SHP77 treated with DMSO at 0.1 percent for 48 hours (cell line): ENCODE data around the gene TMEM59L.

Experiments used
- DNase-seq: peaks from one replicate; lab custom pipeline; 2025; lab: John Stamatoyannopoulos, UW

Gene TMEM59L

DNA sequence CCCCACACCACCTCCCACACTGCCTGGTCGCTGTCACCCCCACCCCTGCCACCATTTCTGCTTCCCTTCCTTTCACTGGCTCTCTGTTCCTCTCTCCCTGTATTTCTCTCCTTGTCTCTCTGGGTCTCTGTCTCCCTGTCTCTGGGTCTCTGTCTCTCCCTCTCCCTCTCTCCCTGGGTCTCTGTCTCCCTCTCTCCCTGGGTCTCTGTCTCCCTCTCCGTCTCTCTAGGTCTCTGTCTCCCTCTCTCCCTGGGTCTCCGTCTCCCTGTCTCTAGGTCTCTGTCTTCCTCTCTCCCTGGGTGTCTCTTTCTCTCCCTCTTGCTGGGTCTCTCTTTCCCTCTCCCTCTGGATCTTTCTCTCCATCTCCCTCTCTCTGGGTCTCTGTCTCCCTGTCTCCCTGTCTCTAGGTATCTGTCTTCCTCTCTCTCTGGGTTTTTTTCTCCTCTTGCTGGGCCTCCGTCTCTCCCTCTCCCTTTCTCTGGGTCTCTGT lies 45.7 kb downstream of the TMEM59L start:
- DNase-seq: no peak

DNA sequence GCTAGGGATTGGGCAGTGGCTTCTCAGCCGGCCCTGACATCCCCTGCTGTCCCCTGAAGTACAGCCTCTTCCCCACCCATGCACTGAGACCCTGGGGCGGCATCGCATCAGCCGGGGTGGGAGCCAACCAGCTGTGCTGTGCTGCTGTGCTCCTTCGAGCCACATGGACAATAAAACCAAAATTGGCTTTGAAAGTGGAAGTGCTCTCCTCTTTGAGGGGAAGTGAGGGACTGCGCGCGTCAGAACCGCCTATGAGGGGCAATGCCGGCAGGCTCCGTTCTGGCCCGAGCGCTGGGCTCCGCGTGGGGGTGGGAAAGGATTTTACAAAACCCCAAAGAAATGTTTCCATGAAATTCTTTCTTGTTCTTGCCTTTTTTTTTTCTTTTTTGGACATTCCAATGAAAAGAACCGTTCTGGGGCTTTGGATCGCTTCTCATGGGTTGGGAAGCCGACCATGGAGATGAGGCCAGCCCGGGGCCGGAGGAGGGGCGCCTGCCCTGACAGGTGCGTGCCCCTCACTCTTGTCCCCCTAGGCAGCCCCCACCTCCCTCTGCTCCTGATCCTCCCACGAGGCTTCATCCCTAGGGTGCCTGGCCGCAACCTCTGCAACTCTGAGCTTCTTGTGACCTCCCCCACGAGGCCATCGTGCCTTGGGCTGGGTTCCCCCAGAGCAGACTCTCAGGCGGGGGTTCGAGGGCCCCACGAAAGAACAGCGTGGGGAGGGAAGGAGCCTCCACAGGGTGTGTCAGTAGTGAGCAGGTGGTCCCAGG lies 46.8 kb downstream of the TMEM59L start:
- DNase-seq: no peak

DNA sequence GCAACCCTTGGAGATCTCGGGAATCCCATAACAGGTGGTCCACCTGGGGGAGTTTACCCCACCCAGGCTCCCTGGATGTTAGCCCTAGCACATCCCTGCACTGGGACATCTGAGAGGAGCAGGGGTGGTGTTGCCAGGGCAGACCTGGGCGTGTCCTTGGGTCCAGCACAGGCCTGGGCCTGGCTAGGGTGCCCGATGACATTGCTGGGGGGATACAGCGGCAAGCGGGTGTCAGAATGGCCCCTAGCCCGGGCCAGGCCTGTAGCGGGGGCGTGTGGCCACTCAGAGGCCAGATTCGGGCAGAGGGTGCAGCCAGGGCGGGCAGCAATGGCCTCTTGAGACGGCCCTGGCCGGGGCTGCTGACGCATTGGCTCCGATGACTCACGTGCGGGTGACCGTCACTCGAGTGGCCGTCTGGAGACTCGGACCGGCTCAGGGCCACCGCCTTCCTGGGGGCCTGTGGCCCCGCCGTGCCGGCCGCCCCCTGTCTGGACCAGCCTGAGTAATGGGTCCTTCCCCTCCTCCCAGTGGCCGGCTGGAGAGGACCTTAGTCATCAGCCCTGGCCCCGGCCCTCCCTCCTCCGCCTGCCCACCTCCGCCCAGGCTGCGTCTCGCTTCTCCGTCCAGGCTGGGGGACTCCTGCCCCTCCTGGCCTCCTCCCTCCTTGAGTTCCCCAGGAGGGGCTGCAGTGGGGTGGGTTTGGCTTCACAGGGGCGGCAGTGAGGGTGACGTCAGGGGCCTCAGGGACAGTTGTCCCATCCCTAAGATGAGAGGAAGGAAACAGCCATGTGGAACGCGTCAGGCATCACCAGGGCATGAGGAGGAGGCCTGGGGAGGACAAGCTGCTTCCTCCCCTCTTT lies 47.6 kb downstream of the TMEM59L start:
- DNase-seq: no peak

DNA sequence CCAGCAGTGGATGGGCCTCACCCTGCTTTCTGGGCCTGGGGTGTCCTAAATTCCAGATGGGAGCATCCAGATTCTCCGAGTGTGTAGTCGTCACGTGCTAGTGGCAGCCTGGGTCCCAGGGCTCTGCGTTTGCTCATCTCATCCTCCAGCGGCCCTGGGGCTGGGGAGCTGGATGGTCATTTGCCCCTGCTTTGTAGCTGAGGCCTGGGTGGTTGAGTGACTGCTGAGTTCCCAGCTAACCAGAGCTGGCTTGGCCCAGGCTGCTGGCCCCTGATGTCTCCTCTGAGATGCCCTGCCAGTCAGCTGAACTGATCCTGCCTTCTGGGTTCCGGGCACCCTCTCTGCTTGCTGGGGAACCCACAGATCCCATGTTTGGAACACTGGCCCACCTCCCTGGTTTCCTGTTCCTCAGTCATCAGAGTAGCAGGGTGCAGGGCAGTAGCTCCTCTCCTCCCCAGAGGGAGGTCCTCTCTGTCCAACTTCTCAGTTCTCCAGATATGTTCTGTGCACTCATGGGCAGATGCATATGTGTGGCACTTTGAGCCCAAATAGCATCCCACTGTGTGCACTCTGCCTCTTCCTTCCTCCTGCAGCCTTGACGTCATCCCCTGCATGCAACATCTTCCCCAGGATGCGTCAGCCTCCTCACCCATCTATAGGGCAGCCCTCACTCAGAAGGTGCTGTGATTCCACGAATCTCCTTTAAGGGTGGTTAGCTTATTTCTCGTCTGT lies 48.4 kb downstream of the TMEM59L start:
- DNase-seq: no peak

DNA sequence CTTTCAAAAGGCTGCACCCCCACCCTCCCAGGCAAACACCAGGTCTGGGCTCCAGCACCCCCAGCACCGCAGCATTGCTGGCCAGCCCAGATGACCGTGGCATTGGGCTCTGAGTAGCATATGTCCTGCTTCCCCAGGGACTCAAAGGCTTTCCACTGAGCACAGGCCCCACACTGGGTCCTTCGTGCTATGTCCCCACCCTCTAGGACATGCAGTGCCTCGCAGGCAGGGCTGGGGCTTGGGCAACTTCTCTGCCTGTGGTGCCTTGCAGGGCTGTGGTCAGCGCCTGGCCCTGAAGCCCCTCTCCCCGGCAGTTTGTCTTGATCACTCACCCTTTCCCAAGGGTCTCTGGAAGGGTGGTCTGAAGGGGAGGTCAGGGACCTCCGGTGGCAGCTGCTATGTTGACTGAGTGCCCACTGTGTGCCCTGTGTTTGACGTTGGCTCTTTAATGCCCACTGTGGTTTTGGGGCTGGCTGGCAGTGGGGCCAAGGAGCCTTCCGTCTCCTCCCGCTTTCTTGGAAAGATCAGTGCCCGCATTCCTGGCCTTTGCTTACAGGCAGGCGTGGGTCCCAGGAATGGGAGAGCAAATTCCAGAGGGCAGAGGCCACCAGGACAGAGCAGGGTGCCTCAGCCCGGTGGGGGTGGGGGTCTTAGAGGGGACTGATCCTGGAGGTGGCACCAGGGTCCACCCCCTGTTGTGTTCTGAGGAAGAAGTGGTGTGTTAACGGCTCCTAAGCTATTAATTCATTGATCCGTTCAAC lies 50.5 kb downstream of the TMEM59L start:
- no peak for DNase-seq

DNA sequence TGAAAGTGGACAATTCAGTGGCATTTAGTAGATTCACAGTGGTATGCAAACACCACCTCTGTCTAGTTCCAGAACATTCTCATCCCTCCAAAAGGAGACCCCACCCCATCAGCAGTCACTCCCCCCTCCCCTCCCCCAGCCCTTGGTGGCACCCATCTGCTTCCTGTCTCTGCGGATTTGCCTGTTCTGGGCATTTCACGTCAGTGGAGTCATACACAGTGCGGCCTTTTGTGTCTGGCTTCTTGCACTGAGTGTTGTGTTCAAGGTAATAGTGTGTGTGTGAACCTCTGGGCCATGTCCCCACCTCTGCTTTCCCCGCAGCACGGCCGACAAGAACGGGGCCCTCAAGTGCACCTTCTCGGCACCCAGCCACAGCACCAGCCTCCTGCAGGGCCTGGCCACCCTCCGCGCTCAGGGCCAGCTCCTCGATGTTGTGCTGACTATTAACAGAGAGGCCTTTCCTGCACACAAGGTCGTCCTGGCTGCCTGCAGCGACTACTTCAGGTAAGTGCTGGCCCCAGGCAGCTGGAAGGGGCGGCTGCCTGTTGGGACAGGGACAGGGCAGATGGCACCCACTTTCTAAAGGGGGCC lies 51.4 kb downstream of the TMEM59L start:
- DNase-seq: no peak

DNA sequence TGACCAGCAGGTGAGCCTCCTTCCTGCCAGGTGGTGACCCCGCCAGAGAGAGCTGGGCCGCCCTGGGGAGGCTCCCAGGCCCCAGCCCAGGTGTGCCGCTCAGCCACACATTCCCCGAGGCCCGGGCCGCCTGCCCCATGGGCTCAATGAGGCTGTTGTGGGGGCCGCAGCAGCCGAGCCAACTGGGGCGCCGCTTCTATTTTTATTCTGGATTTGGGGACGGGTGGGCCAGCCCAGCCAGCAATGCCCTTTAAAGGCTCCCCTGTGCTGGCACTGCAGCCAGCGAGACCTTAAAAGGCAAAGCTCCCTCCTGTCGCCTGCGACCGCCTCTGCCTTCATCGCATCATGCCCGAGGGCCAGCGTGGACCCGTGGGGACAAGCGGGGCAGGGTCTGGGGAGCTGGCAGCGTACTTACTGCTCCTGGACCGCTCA lies 53.1 kb downstream of the TMEM59L start:
- DNase-seq: no peak

DNA sequence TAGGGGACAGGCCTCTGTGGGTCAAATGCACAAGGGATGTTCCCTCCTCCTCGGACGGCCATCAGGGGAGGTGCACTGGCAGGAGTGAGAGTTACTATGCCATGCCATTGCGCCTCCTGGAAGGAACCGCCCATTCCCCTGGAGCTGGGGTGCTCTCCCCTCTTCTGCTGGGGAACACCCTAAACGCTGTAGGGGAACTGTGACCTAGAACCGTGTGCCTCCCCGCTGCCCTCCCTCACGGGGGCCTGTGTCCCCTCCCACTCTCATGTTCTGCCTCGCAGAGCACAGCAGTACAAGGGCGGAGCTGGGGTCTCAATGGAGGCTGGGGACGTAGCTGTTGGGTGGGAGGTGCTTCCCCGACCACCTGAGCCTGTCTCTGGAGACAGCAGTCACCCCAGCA lies 53.6 kb downstream of the TMEM59L start:
- no peak for DNase-seq

DNA sequence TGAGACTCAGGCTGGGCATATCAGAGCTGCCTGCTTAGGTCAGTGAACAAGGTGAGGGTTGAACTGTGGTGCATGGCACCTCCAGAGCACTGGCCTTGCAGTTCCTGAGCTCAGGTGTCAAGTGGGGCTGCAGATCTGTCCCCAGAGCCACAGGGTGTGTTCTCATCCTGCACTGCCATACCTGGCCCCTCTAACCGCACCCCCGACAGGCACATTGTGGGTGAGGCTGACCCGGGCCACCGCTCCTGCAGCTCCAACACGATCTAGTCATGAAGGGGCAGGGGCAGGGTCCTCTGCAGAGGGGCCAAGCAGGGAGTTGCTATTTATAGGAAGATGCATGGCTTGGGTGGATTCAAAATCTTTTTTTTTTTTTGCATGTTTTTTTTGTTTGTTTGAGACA lies 54.1 kb downstream of the TMEM59L start:
- no peak for DNase-seq

DNA sequence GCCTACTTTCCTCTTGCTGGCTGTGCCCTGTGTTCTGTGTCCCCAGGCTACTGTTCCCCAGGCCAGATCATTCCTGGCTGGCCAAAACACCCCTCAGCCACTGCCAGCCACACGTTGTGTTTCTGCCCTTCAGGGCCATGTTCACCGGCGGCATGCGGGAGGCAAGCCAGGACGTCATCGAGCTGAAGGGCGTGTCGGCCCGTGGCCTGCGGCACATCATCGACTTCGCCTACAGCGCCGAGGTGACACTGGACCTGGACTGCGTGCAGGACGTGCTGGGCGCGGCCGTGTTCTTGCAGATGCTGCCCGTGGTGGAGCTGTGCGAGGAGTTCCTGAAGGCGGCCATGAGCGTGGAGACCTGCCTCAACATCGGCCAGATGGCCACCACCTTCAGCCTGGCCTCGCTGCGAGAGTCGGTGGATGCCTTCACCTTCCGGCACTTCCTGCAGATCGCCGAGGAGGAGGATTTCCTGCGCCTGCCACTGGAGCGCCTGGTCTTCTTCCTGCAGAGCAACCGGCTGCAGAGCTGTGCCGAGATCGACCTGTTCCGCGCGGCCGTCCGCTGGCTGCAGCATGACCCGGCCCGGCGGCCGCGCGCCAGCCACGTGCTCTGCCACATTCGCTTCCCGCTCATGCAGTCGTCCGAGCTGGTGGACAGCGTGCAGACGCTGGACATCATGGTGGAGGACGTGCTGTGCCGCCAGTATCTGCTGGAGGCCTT lies 55.0 kb downstream of the TMEM59L start:
- no peak for DNase-seq

DNA sequence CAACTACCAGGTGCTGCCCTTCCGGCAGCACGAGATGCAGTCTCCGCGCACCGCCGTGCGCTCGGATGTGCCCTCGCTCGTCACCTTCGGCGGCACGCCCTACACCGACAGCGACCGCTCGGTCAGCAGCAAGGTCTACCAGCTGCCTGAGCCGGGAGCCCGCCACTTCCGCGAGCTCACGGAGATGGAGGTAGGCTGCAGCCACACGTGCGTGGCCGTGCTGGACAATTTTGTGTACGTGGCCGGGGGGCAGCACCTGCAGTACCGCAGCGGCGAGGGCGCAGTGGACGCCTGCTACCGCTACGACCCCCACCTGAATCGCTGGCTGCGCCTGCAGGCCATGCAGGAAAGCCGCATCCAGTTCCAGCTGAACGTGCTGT lies 55.6 kb downstream of the TMEM59L start:
- no peak for DNase-seq

DNA sequence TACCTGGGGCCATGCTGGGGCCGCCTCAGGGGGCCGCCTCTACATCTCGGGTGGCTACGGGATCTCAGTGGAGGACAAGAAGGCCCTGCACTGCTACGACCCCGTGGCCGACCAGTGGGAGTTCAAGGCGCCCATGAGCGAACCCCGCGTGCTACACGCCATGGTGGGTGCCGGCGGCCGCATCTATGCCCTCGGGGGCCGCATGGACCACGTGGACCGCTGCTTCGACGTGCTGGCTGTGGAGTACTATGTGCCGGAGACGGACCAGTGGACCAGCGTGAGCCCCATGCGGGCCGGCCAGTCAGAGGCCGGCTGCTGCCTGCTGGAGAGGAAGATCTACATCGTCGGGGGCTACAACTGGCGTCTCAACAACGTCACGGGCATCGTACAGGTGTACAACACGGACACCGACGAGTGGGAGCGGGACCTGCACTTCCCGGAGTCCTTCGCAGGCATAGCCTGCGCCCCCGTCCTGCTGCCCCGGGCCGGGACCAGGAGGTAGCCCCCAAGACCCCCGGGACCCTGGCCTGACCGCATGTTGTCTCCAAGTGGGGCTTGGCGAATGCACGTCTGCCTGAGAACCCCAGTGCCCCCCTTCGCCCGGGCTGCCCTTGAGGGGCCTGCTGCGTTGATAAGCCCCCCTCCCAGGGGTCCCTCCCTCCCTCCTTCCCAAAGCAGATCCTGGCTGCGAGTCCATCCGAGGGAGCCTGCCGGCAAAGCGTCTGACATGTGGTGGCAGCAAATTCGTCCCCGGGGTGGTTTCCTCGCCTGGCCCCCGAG lies 56.3 kb downstream of the TMEM59L start:
- DNase-seq: no peak

DNA sequence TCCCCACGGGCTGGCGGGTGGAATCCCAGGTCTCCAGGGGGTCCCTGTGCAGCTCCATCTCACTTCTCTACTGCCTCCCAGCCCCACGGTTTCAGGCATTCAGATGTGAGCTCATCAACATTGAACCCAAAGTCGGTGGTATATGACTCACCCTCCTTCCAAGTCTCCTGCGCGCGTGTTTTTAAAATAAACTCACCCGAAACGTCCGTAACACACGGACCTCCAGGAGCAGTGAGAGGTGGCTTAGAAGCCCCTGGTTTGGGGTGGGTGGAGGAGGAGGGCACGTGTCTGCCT lies 56.8 kb downstream of the TMEM59L start:
- no peak for DNase-seq

DNA sequence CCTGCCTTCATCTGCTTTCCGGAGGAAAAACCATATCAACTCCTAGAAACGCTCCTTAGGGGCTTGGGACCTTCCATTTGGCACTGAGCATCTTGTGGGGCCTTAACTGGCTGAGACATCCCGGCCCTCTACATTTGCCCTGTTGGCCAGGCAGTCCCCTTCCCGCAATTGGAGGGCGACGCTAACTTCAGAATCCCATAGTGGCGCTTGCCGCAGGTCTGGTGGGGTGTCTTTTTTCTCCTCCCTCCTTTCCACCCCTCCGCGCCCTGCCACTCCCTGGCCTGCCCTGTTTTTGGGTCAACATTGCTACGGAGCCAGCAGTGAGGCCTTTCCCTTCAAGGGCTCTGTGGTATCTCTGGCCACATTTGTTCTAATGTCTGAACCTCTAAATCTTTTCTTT lies 57.2 kb downstream of the TMEM59L start:
- DNase-seq: no peak

DNA sequence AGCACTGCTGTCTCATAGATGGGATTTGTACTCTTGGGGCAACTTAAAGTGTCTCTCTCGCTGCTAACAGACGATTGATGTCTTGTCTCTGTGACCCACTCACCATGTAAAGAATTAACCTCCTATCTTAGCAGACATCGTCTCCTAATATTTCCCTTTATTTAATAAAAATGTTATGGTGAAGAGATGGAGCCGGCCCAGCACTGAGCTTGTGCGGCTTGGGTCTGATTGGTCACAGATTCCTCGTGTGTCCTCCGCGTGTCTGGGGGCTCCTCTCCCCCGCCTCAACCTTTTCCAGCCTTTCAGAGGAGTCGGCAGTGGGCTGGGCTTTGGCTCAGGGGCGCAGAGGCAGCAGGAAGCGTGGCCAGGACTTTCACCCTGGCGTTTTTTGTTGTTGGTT lies 57.6 kb downstream of the TMEM59L start:
- DNase-seq: no peak
